ENCODE measurements around the gene LTA4H.
"Not testable (repeated sequence)": the region's sequence is repeated elsewhere in the genome, so short reads cannot be mapped to it uniquely, and the experiment has no call there.

Gene LTA4H

DNA sequence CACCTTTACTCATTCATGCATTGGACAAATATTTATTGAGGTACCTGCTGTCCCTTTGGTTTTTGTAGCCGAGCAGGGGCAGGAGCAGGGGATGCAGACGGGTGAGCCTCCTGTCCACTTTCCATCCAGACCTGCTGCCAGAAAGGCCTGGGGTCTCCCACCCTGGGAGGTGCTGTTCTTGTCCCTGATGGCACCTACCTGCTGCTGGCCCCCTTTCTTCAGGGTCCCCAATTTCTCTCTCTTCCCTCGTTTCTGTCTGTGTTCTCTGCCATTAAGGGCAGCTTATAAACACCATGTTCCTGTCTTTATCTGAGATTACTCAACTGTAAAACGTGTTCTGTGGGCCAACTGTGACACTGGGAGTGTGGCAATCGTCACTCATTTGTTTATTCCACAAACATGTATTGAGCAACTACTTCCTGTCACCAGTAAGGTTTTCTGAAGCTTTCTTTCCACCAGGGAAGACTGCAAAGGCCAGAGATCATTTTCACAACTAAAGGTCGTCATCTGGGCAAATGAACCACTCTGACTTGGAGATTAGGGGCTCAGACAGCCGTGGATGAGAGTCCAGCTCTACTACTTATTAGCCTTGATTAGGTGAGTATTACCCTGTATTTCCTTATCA, 39.2 kb downstream of the LTA4H start, which contains the start of gene HAL:
HAL (minus strand) TSS at position 311 of the 625 bp plus-strand sequence. CDS start 434 bp downstream, outside the sequence.
- in situ Hi-C loops (cut with MboI; ENCODE audit: low sequenced_read_pairs): no loop called here

DNA sequence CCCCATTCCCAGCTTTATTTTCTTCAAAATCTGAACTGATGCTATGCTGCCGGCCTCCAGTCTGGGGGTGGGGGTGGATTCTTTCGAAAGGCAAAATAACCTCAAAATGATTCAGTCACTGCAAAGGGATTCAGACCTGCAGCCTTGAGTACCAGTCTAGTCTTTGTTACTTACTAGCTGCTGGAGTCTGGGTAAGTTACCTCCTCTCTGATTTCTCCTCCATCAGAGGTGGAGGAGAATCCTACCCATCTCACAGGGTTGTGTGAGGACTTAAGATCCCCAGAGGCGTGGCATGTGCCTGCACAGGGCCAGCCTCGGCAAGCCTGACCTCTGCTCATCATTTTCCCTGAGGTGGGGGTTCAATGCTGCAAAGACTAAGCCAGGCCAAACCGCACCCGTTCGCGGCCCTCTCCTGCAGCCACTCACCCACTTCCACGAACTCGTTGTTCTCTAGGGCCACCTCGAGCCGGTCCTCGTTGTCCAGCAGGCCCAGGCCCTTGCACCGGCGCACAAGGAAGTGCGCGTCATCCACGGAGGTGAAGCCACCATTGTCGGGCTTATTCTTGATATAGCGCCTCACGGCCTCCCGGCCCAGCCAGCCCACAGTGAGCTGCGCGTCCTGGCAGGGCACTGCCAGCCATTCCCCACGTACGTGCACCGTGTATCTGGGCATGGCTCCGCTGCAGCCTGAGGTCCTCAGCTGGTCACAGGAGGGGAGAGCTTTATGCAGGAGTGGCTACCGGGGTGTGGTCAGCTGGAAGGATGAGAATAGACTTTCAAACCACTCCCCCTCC, 40.0 kb downstream of the LTA4H start:
- in situ Hi-C loops (cut with MboI; ENCODE audit: low sequenced_read_pairs): no loop called here

DNA sequence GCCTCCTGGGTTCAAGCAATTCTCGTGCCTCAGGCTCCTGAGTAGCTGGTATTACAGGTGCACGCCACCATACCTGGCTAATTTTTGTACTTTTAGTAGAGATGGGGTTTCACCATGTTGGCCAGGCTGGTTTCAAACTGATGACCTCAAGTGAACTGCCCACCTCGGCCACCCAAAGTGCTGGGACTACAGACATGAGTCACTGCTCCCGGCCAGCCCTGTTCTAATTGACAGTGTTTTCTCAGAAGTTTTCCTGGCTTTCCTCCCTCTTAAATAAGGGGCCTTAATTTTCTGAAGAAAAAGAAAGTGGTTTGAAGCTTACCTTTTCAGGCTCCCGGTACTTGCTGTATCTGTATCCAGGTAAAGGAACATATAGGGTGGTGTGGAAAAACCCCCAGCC, 40.9 kb downstream of the LTA4H start:
- in situ Hi-C loops (cut with MboI; ENCODE audit: low sequenced_read_pairs): no loop called here

DNA sequence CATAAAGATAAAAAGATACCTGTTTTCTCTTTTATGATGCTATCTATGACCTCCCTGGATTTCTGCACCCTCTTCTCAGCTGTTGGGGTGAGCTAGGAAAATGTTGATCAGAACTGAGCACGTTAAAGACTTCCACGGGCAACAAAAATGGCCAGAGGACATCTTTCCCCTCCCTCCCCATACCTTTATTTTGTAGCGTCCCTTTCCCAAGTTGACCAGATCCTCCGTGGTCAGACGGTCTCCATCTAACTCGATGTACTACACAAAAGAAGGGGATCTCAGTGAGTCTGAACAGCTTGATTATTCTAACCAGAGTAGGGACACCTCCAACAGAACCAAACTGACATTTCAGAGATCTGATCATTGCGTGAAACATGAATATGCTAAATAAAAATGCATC, 41.5 kb downstream of the LTA4H start:
- in situ Hi-C loops (cut with MboI; ENCODE audit: low sequenced_read_pairs): no loop called here

DNA sequence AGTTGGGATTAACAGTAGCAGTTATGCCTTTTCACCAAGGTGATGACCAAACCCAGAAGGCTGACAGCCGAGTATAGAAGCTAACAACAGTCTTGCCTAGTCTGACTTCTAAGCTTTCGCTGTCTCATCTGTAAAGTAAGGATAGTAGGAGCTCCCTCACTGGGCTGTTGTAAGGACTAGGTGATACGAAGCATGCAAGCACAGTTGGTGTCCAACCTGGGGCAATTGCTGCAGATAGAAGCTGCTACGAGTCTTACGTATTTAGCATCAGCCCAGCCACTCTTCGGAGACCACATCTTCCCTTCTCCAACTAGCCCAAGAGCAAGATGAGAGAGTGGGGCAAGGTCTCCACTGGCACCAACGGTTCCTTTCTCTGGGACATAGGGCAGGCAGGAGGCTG, 45.3 kb downstream of the LTA4H start:
- in situ Hi-C loops (cut with MboI; ENCODE audit: low sequenced_read_pairs): no loop called here

DNA sequence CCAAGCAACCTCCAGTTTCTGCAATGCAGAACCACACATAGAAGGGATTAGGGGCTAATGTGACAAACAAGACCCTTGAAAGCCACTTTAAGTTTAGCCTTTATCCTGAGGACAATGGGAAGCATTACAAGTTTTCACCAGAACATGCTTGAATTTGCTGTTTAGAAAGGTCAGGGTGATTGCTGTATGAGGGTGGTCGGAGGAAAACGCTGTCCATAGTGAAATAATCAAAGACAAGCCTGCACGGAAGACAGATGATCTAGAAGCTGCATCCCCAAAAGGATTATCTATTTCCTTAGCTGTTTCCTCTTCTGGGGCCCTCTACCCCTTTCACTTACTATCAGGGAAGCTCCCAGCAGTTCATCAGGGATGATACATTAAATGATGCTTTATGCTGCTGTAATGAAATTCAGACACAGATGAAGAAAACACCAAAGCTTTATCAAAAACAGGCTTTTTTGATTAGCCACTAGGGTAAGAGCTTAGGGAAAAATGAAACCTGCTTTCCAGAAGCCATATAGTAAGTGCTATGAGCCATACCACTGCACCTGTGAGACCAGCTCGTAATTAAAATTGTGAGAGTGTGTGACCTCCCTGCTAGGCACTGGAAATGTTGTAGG, 45.8 kb downstream of the LTA4H start:
- in situ Hi-C loops (cut with MboI; ENCODE audit: low sequenced_read_pairs): no loop called here

DNA sequence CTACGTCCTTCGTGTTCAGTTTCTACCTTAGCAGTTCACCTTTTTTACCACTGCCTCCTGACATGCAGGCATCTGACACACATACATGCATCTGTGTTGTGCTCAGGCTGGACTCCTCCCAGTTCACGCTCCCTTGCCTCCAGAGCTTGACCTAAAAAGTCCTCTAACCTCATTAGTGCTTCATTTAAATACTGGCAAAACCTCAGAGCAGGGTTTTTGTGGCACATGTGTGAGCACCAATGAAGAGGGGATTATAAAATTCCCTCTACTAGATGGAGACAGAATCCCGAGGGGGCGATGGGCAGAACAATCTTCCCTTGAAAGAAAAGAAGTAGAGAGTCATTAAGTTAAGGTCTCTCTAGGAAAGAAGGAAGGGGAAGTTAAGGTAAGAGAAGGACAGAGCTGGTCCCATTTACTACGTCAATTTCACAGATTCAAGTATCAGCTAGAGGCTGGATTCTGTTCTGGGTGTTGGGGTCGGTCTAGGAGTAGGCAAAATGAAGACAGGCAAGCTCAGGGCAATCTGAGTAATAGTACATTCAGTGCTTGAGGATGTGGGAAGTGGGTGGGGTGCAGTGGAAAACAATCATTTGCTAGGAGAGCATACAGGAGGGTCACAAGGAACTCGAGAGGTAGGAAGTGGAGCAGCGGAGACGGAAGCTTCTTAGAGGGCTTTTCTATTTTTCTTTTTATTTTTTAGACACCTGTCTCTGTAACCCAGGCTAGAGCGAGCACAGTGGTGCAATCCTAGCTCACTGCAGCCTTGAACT, 46.7 kb downstream of the LTA4H start:
- in situ Hi-C loops (cut with MboI; ENCODE audit: low sequenced_read_pairs): no loop called here

DNA sequence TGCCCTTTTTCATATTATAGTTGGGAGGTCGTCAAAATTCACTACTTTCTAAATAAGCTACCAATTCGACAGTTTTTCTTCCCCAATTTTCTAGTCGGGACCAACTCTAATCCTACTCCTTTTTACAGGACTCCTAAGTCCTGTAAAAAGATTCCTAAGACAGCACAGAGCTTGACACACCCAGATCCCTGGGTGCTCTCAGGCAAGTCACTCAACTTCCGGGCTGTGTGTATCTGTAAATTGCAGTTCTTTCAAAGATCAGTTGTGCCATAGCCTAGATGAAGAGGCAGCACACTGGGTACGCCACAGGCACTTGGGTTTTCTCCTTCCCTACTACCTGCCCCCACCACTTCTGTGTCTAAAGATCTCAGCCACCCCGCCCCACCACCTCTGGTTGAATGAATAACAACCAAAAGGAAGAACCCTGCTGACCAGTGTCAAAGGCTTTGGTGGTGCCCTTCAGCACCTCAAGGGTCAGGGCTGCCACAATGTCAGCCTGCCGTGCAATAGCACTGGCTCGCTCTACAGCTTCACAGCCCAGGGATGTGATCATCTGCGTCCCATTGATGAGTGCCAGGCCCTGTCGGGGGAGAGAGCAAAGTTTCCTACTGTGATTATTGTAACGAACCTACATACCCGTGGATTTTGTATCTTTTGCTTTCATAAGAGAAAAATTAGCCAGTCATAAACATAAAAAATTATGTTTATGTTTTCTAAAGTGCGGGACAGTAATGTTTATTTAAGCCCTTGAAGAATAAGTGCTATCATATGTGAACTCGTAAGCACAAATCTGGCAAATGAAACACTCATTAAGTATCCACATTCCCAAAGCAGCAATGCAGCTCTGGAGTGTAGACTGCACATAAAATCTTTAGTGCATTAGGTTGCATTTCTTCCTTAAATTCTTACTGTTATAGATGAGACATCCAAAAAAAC, 48.5 kb downstream of the LTA4H start:
- in situ Hi-C loops (cut with MboI; ENCODE audit: low sequenced_read_pairs): no loop called here

DNA sequence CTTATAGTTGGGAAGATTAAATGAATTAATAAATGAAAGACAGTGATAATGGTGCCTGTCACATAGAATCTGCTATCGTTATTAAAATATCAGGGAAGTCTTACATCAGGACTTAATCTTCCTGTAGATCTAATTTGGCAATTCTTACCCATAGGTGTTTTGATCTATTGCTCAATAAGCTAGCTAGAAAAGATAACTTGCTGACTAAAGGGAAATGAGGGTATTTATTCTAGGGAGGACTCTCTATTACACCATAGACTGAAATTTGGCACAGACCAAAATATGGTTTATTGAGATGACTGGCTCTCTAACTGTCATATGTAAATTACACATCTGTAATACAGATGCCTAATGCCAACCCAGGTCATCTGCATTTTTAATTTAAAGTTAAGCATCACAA, 50.7 kb downstream of the LTA4H start:
- in situ Hi-C loops (cut with MboI; ENCODE audit: low sequenced_read_pairs): no loop called here

DNA sequence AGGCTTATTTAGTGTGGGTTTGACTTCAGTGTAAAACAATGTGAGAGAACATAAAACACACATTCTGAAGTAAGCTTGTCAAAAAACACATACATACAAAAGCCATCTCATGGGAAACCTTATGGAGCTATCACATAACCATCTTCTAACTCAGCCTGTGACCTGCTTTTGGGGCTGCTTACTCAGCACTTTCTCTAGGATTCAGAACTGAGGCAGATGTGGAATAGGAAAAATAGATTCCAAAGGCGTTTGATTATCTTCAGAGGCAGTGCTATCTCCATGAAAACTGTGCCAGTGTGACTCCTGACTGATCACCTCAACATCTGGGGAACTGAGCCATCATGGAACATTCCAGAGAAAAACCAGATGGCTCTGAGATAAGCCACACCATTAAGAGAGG, 52.8 kb downstream of the LTA4H start:
- in situ Hi-C loops (cut with MboI; ENCODE audit: low sequenced_read_pairs): no loop called here

DNA sequence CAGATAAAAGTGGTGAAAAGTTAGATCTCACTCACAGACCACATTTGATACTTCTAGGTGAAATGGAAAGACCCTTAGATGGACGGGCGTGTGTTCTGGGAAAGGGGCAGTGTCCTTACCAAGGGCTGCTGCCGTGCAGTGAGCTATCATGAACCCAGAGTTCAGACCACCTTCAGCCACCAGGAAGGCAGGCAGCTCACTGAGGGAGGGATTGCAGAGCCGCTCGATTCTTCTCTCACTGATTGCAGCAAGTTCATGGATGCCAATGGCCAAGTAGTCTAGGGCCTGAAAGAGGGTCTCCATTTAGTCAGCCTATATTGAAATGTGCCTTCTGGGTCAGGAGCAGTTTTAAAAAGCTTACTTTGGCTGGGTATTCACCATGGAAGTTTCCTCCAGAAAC, 55.0 kb downstream of the LTA4H start:
- in situ Hi-C loops (cut with MboI; ENCODE audit: low sequenced_read_pairs): no loop called here

DNA sequence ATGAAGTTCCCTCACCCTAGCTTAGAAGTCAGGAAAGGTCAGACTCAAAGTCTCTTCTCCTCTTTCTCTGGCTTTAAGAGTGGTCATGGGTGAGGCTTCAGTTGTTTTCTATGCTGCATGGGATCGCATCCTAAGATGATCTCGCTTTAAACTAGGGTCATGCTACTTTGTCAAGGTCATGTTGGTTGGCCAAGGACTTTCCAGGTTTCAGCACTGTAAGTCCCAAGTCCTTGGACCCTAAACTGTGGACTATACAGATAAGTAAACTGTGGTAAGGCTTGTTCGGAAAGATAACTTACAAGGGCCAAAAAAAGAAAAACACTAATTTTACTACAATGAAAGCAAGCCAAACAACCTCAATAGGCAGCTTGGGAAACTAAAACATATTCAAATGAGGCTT, 56.6 kb downstream of the LTA4H start:
- in situ Hi-C loops (cut with MboI; ENCODE audit: low sequenced_read_pairs): no loop called here

DNA sequence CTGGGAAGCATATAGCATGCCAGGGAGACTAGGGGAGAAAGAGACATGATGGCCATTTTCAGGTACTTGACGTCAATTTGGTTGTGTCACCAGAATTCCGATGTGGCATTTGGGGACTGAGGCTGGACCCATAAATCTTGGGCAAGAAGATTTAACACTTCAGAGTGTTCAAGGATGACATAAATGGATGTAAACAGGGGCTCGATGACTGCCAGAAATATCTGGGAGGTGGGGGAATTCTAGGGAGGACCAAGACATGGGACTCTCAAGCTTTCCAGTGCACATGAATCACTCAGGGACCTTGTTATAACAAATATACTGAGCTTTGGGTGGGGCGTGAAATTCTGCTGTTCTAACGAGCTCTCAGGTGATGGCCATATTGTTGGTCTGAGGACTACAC, 57.0 kb downstream of the LTA4H start:
- in situ Hi-C loops (cut with MboI; ENCODE audit: low sequenced_read_pairs): no loop called here

DNA sequence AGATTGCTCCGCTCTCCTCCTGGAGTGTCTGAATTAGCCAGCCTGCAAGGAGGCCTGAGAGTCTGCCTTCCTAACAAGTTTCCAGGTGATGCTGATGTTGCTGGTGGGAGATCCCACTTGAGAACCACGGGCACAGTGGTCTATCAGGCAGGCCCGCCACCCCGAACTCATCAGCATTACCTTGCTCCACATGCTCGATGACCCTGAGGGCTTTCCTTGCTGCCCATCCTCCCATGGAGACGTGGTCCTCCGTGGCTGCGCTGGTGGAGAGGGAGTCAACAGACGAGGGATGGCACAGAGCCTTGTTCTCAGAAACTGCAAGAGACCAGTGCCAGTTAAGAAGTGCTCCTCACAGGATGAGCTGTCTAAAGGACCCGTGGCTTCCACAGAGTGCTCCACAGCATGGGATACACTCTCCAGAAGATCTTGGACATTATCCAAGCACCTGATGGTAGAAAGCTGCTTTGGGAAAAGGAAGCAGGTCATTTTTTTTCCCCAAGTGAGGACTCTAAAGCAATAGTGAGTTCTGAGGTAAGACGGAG, 57.6 kb downstream of the LTA4H start:
- in situ Hi-C loops (cut with MboI; ENCODE audit: low sequenced_read_pairs): no loop called here

DNA sequence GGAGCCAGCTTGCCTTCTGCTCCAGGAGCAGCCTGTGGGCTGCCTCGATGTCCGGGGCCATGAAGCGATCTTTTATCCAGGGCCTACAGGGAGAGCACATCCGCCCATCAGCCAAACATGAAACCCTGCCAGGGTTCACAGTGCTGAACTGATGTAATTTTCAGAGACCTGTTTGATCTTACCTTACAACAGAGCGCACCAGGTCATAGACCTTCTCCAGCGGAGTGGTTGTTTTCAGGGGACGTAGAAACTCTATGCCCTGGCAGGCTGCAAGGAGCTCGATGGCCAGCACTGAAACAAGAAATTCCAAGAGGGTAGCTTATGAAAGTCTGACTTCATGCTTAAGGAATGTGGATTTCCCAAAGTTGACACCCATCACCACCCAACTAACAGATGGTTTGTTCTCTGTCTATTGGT, 59.0 kb downstream of the LTA4H start:
- in situ Hi-C loops (cut with MboI; ENCODE audit: low sequenced_read_pairs): no loop called here

DNA sequence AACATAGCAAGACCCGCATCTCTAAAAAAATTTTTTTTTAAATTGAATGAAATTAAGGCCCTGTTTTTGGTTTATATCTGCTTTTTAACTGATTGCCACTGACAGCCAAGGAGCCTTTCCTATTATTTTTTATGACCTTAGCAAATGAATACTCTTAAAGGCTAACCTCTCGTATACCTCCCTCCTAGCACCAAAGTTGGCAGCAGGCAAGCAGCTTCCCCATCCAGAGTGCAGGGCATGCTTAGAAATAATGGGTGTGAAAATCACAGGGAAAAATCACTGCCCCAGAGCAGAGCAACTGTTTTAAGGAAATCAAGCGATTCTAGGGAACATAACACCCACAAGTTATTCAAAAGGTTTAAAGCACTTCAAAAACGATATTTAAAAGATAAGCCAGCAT, 59.9 kb downstream of the LTA4H start:
- in situ Hi-C loops (cut with MboI; ENCODE audit: low sequenced_read_pairs): no loop called here

DNA sequence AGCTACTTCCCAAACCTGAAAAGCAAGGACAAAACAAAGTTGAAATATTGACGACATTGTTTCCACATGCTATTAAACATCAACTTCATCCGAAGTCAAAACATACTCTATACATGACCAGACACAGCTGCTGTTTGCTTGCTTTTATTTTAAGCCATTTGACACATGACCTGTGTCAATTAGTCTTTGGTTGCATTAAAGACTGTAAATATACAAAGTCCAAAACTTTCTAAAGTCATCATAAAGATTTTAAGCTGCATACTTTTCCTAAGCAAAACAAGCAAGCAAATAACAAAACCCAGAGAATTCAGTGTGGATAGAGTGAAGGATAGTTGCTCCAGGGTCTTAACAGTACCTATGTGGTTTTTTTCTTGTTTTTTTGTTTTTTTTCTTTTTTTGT, 61.0 kb downstream of the LTA4H start:
- in situ Hi-C loops (cut with MboI; ENCODE audit: low sequenced_read_pairs): no loop called here

DNA sequence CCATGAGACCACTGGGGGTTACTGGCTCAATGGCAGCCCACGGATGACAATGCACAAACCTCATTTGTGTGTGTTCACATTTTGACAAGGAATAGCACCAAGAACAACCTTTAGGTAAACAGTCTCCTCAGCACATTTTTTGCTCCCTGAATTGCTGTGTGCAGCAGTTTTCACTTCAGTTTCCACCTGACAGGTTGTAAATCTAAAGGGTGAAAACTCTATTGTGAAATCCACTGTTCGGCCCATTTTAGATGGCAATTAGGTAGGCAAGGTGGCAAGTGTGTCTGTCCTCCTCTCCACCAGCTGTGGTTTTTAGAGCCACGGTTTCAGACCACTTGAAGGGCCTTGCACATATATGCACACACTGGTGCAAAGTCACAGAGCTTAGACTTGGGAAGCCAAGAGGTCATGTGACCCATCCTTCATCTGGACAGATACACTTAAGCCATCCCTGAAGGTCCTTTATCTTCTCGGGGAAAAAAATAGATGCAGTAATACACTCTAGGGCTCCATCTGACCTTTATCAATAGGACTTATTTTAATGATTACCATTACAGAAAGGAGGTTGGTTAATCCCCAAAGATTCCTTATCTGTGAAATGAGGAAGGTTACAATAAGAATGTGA, 62.4 kb downstream of the LTA4H start:
- in situ Hi-C loops (cut with MboI; ENCODE audit: low sequenced_read_pairs): no loop called here

DNA sequence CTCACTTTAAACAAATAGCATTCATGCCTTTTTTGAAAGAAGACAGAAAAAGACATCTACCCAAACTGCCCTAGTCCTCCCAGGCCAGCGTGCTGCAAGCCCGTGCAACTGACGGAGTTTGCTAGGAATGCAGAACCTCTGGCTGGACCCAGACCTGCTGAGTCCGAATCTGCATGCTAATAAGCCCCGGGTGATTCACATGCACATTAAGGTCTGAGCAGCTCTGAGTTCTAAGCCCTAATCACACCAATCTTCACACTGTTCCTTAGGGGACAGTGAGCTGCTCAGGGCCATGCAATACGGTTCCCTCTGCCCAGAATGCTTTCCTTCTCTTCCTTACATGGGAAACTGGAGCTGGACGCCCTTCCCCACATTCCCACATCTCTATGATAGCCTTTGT, 64.5 kb downstream of the LTA4H start:
- in situ Hi-C loops (cut with MboI; ENCODE audit: low sequenced_read_pairs): no loop called here

DNA sequence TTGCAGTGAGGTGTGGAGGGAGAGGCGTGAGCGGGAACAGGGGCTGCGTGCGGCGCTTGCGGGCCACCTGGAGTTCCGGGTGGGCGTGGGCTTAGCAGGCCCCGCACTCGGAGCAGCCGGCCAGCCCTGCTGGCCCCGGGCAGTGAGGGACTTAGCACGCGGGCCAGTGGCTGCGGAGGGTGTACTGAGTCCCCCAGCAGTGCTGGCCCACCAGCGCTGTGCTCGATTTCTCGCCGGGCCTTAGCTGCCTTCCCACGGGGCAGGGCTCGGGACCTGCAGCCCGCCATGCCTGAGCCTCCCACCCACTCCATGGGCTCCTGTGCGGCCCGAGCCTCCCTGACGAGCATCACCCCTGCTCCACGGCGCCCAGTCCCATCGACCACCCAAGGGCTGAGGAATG, 66.3 kb downstream of the LTA4H start:
- in situ Hi-C loops (cut with MboI; ENCODE audit: low sequenced_read_pairs): not testable (repeated sequence)
